GM19468 (cell line): ENCODE data around the gene RAB40C.

Experiments used
- ATAC-seq: cut with Tn5 transposase; IDR thresholded peaks from one replicate; pipeline ENCODE4 v1.9.1; 2021; ENCODE audit warnings: mild to moderate bottlenecking, moderate library complexity, moderate number of reproducible peaks; ENCODE audit not compliant: unreplicated experiment; ENCODE audit errors: extremely low read depth

The RAB40C gene

DNA sequence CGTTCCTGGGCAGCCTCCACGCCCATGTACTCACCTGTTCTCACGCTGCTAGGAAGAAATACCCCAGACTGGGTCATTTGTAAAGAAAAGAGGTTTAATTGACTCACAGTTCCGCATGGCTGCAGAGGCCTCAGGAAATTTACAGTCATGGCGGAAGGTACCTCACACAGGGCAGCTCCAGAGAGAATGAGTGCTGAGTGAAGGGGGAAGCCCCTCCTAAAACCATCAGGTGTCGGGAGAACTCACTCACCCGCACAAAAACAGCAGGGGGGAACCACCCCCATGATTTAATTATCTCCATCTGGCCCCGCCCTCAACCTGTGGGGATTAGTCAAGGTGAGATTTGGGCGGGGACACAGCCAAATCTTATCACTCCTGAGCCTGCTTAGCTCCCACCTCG, 18.2 kb downstream of the RAB40C start:
- no peak for ATAC-seq

GRCh38 chr16:609316-609715, 19.4 kb downstream of the RAB40C start:
- no peak for ATAC-seq

DNA sequence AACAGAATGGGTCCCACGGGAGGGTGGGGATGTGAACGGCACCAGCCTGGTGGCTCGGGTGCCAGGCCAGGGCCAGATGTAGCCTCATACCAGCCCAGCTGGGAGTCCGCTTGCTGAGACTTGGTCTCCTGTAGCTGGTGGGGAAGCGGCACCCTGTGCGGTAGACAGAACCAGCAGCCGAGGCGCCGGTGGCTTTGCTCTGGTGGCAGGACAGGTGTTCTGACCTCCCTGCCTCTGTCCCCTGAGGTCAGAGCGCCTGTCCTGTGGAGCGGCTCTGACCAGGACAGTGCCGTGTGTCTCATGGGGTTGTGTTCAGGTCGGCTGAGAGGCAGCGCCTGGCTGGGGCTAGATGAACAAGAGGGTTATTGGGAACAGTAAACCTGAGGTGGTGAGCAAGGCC, 20.1 kb downstream of the RAB40C start:
- ATAC-seq = no peak

DNA sequence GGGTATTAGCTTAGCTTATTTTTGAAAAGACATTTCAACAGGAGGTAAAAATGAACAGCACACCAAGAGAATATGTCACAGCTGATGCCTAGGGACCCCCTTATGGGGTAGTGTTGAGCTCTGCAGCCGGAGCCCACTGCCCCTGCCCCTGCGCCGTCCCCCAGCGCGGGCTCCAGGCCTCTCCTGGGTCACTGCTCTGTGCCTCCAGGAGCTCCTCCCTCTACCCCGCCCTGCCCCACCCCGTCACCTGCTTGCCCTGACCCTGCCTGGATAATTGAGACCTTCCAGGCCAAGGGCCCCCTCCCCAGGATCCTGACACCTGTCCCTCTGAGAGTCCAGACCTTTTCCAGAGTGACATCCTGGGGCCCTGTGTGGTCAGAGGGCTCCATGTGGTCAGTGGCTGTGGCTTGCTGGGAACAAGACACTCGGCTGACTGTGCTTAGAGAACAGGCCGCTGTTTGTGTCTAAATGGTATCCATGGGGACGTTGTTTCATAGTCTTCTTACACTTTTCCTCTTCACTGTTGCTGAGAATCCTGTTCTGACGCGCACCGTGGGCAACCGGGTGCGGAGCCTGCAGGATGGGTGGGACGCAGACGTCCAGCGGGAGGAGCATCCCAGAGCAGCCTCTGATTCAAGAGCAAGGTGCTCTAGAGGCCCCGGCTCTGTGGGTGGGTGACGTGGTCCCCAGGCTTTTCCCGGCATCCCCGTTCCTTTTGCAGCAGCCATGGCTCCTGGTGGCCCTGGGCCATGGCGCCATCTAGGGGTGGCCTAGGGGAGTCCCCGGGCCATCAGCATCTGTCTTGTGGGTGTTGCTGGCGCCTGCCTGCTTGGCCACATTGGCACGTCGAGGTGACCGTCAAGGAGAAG, 20.9 kb downstream of the RAB40C start:
- no peak for ATAC-seq

GRCh38 chr16:615122-615521, 25.3 kb downstream of the RAB40C start:
- ATAC-seq = no peak

DNA sequence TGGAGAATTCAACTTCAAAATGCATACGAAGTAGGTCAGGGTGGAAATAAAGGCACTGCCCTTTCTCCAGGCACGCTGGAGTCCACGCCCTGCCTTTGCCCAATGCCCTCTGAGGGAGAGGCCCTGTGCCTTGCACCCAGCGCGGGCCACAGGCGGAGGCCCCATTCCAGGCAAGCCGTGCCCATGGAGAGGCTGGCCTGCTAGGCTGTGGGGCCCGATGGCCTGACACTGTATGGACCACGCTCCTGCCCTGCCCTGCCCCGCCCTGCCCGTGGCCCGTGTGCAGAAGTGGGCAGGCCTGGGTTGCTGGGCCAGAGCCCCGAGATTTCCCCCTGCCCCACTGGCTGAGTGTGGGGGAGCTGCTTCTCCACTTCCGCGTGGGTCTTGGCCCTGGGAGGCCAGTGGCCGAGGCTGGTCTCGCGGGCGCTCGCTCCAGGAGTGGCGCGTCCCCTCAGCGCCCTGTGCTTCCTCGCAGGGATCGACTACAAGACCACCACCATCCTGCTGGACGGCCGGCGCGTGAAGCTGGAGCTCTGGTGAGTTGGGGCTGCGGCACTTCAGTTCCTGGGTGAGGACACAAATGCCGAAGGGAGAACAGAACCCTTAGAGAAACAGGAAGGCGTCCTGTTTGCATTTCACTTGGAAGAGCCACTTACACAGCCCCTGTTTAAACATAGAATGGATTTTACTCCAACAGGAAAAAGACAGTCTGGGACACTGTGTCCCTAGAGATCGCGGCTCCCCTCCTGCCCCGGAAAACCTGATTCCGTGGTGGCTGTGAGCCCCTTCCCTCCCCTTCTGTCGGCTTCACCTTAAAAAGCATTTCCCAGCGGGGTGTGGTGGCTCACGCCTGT, 27.1 kb downstream of the RAB40C start:
- no peak for ATAC-seq

GRCh38 chr16:617855-618254, 28.0 kb downstream of the RAB40C start:
- no peak for ATAC-seq

DNA sequence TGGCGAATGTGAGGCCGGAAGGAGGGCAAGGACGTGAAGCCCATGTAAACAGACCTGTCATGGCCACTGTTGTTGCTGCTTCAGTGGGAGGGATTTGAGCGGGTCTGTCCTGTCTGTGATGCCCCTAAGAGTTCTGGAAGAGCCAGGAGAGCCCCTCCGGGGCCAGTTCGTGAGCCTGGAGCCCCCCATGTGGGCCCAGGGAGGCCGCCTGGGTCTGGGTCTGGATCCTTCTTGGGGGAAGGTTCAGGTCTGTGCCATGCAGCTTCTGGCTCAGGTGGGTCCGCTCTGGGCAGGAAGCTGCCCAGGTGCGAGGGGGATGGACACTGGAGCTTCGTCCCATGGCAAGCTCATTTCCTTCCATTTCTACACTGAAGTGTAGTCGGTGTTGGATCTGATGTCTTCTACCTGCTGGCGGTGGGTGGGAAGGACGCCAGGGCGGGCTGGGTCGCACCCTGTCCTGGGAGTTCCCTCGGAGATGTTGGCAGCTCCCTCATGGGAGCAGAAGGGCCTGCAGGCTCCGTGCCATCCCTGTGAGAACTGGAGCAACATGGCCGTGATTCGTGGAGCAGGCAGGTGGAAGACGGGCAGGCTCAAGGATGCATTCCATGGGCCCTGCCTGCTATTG, 29.7 kb downstream of the RAB40C start:
- ATAC-seq = no peak

DNA sequence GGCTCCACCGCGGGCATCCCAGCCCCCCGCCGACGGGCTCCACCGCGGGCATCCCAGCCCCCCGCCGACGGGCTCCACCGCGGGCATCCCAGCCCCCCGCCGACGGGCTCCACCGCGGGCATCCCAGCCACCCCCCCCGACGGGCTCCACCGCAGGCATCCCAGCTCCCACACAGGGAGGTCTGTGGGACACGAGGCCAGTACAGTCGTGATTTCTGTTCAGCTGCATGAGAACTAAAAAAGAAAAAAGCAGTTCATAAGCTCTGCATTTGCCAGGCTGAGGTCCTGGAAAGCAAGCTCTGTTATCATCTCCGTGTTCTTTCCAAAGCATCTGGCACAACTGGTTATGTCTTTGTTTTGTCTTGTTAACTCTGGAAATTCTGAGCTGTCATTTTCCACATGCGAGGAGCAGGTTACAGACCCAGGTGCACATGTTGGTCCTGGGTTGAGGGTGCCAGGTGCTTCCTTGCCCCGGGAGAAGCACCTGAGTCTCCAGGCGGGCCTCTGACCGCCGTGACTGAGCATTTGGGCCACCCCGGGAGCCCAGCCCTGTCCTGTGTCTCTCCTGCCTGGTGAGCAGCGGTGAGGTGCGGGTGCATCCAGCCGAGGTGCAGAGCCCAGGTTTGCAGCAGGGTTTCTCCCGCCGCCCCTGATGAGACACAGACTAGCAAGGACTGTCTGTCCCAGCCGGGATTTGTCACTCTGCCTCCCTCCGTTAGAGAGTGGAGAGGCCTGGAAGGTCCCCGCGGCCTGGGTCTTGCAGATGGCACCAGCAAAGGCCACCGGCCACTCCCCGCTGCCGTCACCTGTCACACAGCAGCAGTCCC, 31.0 kb downstream of the RAB40C start:
- ATAC-seq = no peak

GRCh38 chr16:621526-622105, 31.8 kb downstream of the RAB40C start:
- no peak for ATAC-seq

- ATAC-seq = no peak
These were observed 33.0 kb downstream of the RAB40C start for GRCh38 chr16:622920-623280.

- no peak for ATAC-seq
These were observed 34.7 kb downstream of the RAB40C start for GRCh38 chr16:624526-625070.

GRCh38 chr16:625117-625976, 35.5 kb downstream of the RAB40C start:
- no peak for ATAC-seq

DNA sequence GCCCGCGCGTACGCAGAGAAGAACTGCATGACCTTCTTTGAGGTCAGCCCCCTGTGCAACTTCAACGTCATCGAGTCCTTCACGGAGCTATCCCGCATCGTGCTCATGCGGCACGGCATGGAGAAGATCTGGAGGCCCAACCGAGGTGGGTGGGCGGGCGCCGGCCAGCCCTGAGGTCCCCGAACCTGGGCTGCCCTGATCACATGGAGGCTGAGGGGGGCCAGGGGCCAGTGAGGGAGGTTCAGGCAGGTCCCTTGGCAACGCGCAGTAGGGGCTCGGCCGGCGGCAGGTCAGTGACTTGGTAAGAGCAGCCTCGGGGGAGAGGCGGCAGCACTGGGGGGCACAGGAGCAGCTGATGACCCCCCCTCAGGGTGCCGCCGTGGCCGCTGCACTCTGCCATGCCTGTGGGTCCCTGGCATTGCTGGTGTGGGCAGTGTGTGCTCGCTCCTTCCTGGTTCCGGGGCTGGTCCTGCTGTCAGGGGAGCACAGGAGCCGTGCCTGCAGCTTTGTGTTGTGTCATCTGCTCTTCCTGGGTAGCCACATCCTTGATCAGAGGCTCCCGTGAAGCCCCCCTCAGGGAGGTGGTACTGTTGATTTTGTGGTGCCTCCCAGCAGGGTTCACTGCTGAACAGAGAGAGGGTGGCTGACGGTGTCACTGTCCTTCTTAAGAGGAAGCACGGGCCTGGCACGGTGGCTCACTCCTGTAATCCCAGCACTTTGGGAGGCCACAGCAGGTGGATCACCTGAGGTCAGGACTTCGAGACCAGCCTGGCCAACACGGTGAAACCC, 36.3 kb downstream of the RAB40C start:
- no peak for ATAC-seq

DNA sequence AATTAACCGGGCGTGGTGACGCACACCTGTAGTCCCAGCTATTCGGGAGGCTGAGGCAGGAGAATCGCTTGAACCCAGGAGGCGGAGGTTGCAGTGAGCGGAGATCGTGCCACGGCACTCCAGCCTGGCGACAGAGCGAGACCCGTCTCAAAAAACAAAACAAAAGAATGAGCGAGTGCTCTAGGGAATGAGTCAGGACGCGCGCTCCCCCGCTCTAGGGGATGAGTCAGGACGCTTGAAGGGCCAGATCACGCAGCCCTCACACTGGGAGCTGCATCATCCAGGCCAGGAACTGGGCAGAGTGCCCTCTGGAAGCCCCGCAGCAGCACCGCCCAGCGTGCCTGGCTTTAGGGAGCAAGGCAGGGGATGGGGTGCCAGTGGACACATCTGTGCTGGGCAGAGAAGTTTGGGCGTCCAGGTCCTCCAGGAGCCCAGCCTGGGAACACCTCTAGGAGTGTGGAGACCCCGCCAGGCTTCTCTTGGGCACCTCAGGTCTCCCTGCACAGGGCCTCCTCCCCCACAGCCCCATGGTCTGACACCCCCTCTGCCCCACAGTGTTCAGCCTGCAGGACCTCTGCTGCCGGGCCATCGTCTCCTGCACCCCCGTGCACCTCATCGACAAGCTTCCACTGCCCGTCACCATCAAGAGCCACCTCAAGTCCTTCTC, 37.1 kb downstream of the RAB40C start:
- no peak for ATAC-seq

DNA sequence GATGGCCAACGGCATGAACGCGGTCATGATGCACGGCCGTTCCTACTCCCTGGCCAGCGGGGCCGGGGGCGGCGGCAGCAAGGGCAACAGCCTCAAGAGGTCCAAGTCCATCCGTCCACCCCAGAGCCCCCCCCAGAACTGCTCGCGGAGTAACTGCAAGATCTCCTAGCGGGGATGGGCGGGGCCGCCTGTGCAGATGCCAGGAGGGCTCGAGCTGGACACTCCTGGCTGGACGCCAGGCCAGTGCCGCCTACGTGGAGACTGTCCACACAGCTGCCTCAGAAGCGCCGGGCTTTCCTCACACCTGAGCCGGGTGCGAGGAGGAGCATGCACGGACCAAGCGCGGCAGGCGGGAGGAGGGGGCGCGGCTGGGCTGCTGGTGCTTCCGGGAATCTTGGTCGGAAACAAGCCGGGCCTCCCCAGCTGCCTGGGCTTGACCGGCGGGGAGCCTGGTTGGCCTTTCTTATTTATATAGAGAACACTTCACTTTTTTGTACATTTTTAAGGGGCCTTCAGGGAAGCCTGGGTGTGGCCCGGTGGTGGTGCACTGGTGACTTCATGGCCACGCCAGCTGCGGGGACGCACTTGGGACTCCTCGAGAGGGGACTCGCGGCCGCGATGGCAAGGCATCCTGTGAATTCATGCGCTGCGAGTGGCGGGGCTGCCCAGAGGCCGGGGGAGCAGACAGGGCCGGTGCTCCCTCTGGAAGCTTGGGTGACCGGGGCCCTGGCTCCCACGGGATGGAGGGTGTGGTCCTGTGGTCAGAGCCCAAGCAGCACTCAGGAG, 37.8 kb downstream of the RAB40C start:
- ATAC-seq = no peak
